A673 (cell line): ENCODE measurements around the gene GSTT4. TPM values are rescaled to one million over a fixed set of nuclear protein-coding genes. Genes with fewer than 3 reads are reported as not detected.

Source experiments
- BruUV-seq: library from RNA; stranded (reverse); fragments of 400-500 nt; replicated peaks from 2 replicates; lab custom pipeline; 2021; lab: Mats Ljungman, UMichigan
- CTCF ChIA-PET: fragments of 300-600 bp; sonication (Branson Sonifier 250); formaldehyde crosslinking; loops from one replicate; lab custom pipeline; 2022; ENCODE audit warnings: antibody characterized with exemption; lab: Charles Lee
- POLR2A ChIA-PET: fragments of 300-600 bp; sonication (Branson Sonifier 250); formaldehyde crosslinking; loops from one replicate; lab custom pipeline; 2022; ENCODE audit warnings: antibody characterized with exemption; ENCODE audit not compliant: low non-redundant PET; lab: Charles Lee
- DNase-seq: peaks from one replicate; pipeline ENCODE4 v3.0.0-alpha.2; 2015; ENCODE audit warnings: low spot score
- H3K27ac ChIP-seq: fragments of 200-600 bp; sonication (generic); 2 replicates; pipeline ENCODE4 v1.5.1; 2016; ENCODE audit warnings: mixed run types, low read depth, mild to moderate bottlenecking, mixed read lengths, antibody characterized with exemption, low read length; ENCODE audit not compliant: poor library complexity, severe bottlenecking
- H3K27me3 ChIP-seq: fragments of 200-600 bp; sonication (generic); replicated peaks from 2 replicates; pipeline ENCODE4 v1.6.1; 2017; ENCODE audit warnings: mixed run types, low read depth, mild to moderate bottlenecking, mixed read lengths, antibody characterized with exemption, low read length; ENCODE audit not compliant: insufficient read depth, poor library complexity
- H3K36me3 ChIP-seq: fragments of 200-600 bp; sonication (generic); 2 replicates; pipeline ENCODE4 v1.6.1; 2016; ENCODE audit warnings: mixed run types, mild to moderate bottlenecking, mixed read lengths, antibody characterized with exemption, low read length; ENCODE audit not compliant: insufficient read depth, poor library complexity, severe bottlenecking
- H3K4me1 ChIP-seq: fragments of 200-600 bp; sonication (generic); 2 replicates; pipeline ENCODE4 v1.6.1; 2017; ENCODE audit warnings: mixed run types, mild to moderate bottlenecking, mixed read lengths, antibody characterized with exemption, low read length; ENCODE audit not compliant: insufficient read depth, poor library complexity, severe bottlenecking
- H3K4me3 ChIP-seq: fragments of 200-600 bp; sonication (generic); 2 replicates; pipeline ENCODE4 v1.5.1; 2016; ENCODE audit warnings: low read depth, mixed run types, mild to moderate bottlenecking, mixed read lengths, low read length; ENCODE audit not compliant: poor library complexity, severe bottlenecking
- H3K9me3 ChIP-seq: fragments of 200-600 bp; sonication (generic); 2 replicates; pipeline ENCODE4 v1.6.1; 2016; ENCODE audit warnings: mixed run types, low read depth, mild to moderate bottlenecking, mixed read lengths, antibody characterized with exemption, low read length; ENCODE audit not compliant: poor library complexity, severe bottlenecking
- EZH2 ChIP-seq: fragments of 200-600 bp; sonication (generic); IDR thresholded peaks from 2 replicates; pipeline ENCODE4 v1.6.1; 2017; ENCODE audit warnings: borderline replicate concordance, low read depth, mild to moderate bottlenecking, mixed read lengths, antibody characterized with exemption, low read length; ENCODE audit not compliant: poor library complexity, severe bottlenecking
- intact Hi-C: fragments of 100-400 bp; cut with micrococcal nuclease; formaldehyde crosslinking; loops from one replicate; pipeline ENCODE4 v1.10.0; 2022; ENCODE audit not compliant: unreplicated experiment
- total RNA-seq: library from RNA; stranded (reverse); gene quantifications from 2 replicates; pipeline ENCODE4 v1.2.3, GENCODE V29; 2021
- TF ChIP-seq, protein P1 (sequence below): fragments of 300-800, 200-600 bp; sonication (generic); conservative IDR thresholded peaks from 2 replicates; pipeline ENCODE4 v1.5.1; 2017; ENCODE audit warnings: low read depth, mild to moderate bottlenecking, antibody characterized with exemption, low read length, moderate library complexity, mixed read lengths

The GSTT4 gene
- total RNA-seq, 1 experiment from 2014 or later: not detected

- Histone ChIP-seq H3K27ac (no peak overlapping the region), H3K4me3 (no peak overlapping the region), H3K27me3 (no peaks in the 10 kb centered on the region), H3K9me3 (no peaks in the 10 kb centered on the region), H3K36me3 (no peaks in the 10 kb centered on the region), H3K4me1 (no peaks in the 10 kb centered on the region)
- no TSS peak for BruUV-seq
- ChIA-PET POLR2A (no interaction called here), CTCF (no interaction called here)
- intact Hi-C loops: no loop called here
- no peak for DNase-seq
- no peak for TF ChIP-seq EZH2
- TF ChIP-seq, protein P1, sequence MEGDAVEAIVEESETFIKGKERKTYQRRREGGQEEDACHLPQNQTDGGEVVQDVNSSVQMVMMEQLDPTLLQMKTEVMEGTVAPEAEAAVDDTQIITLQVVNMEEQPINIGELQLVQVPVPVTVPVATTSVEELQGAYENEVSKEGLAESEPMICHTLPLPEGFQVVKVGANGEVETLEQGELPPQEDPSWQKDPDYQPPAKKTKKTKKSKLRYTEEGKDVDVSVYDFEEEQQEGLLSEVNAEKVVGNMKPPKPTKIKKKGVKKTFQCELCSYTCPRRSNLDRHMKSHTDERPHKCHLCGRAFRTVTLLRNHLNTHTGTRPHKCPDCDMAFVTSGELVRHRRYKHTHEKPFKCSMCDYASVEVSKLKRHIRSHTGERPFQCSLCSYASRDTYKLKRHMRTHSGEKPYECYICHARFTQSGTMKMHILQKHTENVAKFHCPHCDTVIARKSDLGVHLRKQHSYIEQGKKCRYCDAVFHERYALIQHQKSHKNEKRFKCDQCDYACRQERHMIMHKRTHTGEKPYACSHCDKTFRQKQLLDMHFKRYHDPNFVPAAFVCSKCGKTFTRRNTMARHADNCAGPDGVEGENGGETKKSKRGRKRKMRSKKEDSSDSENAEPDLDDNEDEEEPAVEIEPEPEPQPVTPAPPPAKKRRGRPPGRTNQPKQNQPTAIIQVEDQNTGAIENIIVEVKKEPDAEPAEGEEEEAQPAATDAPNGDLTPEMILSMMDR: no peak
Measured at GRCh38 chr22:24016156-24016555, 10.9 kb upstream of the GSTT4 start.

DNA sequence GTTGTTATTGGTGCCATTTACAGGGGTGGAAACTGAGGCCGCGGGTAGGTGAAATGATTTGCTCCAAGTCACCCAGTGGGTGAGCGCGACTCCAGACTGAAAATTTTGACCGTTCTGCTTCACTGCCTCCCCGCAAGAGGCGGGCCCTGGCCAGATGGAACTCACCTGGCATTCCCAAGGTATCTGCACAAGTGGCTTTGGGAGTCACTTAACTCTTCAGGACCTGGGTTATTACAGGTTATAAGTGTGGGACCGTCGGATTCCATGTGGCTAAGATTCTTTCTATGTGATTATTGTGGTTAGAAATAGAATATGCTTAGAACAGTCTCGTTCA, 6.4 kb upstream of the GSTT4 start:
- CTCF ChIA-PET: no interaction called here
- Histone ChIP-seq H3K27me3 (no peaks in the 10 kb centered on the region), H3K36me3 (no peaks in the 10 kb centered on the region), H3K27ac (peak overlapping the region; percentile 56), H3K9me3 (no peaks in the 10 kb centered on the region), H3K4me1 (no peaks in the 10 kb centered on the region), H3K4me3 (peak overlapping the region; percentile 78)
- no TSS peak for BruUV-seq
- no peak for DNase-seq
- intact Hi-C loops: no loop called here
- TF ChIP-seq, protein P1: no peak
- no peak for TF ChIP-seq EZH2
- POLR2A ChIA-PET: no interaction called here

DNA sequence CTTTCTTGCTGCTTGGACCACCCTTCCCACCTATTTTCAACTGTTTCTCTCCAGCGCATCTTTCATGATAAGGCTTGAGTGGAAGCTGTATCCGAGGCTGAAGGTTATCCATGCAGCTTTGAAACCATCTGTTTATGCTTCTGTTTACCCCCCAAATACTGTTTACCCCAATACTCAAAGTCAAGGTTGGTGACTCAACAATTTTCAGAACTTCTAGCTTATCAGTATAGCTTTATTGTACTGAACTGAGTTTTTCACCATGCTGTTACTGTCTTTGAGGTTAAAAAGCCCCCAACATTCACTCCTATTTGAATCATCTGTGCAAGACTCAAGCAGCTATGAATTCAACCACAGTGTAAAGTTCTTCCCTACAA, 4.8 kb upstream of the GSTT4 start:
- CTCF ChIA-PET: no interaction called here
- intact Hi-C loops: no loop called here

More for the DNA sequence above, 4.8 kb upstream of the GSTT4 start:
- H3K27me3 ChIP-seq: no peaks in the 10 kb centered on the region
- no peaks in the 10 kb centered on the region for H3K9me3 ChIP-seq
- H3K4me3 ChIP-seq: no peak overlapping the region
- TF ChIP-seq, protein P1: no peak
- no peak for TF ChIP-seq EZH2
- no TSS peak for BruUV-seq
- DNase-seq: no peak
- no peaks in the 10 kb centered on the region for H3K4me1 ChIP-seq
- POLR2A ChIA-PET: interaction anchor here (0.5 kb wide), 1 partner anchor 174 kb away, joined by 12 read pairs; no protein-coding TSS in a partner anchor
- H3K36me3 ChIP-seq: no peaks in the 10 kb centered on the region
- H3K27ac ChIP-seq: no peak overlapping the region
